Measurements from ENCODE around the gene VPS16.
"Not testable (repeated sequence)": the region's sequence is repeated elsewhere in the genome, so short reads cannot be mapped to it uniquely, and the experiment has no call there.

The VPS16 gene

GRCh38 chr20:2871661-2872458, 31.3 kb downstream of the VPS16 start:
- DNase-seq (ENCODE audit: low spot score): no peak

GRCh38 chr20:2872459-2873009, 32.0 kb downstream of the VPS16 start:
- no peak for DNase-seq (ENCODE audit: low spot score)

- DNase-seq (ENCODE audit: low spot score): peak; percentile 83
Measured at GRCh38 chr20:2873010-2873746, 32.6 kb downstream of the VPS16 start, which contains the start of gene PTPRA. Gene PTPRA (plus strand): TSS chr20:2873481. CDS start chr20:2964278, 90,797 bp downstream.

- no peak for DNase-seq (ENCODE audit: low spot score)
Measured at GRCh38 chr20:2873747-2874041, 33.1 kb downstream of the VPS16 start.

GRCh38 chr20:2874456-2874855, 33.9 kb downstream of the VPS16 start:
- DNase-seq (ENCODE audit: low spot score): no peak

DNA sequence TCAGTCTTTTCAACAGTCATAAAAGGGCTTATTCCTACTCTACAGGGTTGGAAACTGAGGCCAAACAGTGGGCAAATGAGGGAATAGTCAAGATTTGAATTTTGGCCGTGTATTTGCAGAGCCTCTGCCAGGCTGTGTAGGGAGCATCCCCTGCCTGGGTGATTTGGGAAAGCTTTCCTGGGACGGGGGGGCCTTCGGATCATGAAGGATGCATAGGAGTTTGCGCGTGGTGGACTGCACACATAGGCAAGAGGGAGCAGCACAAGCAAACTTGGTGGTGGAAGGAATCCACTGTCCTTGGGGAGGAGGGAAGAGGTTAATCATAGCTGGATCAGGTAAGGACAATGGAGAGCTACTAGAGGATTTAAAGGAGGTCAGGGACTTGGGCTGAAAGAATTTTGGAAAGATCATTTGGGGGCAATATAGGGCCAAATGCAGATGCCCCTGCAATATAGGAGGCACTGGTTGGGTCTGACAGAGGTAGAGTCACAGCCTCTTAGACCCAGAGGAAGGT, 35.2 kb downstream of the VPS16 start:
- DNase-seq (ENCODE audit: low spot score): no peak

GRCh38 chr20:2878515-2878914, 38.0 kb downstream of the VPS16 start:
- DNase-seq (ENCODE audit: low spot score): no peak

DNA sequence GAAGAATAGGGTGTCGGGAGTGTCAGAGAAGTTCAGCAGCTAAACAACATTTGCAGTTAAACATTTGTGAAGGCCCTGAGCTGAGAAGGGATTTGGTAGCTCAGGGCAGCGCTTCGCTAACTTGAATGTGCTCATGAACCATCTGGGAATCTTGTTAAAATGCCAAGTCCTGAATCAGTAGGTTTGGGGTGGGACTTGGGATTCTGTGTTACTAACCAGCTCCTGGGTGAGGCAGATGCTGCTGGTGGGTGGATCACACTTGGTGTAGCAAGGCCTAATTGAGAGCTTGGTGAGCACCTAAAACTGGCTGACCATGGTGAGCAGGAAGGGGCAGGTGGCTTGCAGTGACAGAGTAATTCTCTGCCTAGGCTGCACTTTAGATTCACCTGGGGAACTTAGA, 38.6 kb downstream of the VPS16 start:
- no peak for DNase-seq (ENCODE audit: low spot score)

GRCh38 chr20:2880650-2881049, 40.1 kb downstream of the VPS16 start:
- DNase-seq (ENCODE audit: low spot score): no peak

- DNase-seq (ENCODE audit: low spot score): no peak
Measured at GRCh38 chr20:2883726-2884637, 43.4 kb downstream of the VPS16 start.

GRCh38 chr20:2887715-2888114, 47.2 kb downstream of the VPS16 start:
- DNase-seq (ENCODE audit: low spot score): no peak

DNA sequence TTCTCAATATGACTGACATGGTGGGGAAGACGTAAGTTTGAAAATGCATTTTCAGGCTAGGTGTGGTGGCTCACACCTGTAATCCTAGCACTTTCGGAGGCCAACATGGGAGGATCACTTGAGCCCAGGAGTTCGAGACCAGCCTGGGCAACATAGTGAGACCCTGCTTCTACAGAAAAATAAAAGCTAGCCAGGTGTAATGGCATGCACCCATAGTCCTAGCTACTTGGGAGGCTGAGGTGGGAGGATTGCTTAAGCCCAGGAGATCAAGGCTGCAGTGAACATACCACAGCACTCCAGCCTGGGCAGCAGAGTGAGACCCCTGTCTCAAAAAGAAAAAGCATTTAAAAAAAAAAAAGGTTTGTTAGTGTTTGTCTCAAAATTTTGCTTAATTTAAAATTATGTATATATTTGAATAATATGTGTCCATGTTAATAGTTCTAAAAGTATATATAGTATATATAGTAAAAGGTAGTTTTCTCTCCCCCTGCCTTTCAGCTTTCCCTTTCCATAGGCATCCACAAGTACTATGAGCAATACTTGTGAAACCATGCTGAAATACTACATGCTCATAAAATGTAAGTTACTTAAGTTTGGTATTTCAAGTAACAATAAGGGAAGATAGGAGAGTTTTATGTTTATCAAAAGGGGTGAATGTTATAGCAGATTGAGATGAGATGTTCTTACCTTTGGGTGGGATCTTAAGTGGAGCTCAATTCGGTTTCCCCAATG, 47.8 kb downstream of the VPS16 start:
- no peak for DNase-seq (ENCODE audit: low spot score)

DNA sequence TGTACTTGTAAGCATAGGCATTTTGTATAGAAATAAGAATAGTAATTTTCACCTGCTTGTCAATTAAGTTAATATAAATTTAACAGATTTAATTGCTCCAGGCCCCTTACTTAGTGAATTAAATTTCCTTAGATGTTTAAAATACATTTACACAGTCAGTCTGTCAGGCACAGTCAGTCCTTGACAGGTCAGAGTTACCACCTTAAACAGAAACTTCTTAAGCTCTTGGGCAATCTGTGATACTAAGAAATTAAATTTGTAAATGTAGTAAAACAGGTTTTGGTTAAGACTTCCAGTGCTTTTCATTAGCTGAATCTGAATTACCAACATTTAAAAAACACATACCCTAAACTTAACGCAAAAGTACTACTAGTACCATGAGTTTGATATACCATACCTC, 48.7 kb downstream of the VPS16 start:
- DNase-seq (ENCODE audit: low spot score): no peak

GRCh38 chr20:2889797-2890196, 49.3 kb downstream of the VPS16 start:
- no peak for DNase-seq (ENCODE audit: low spot score)

GRCh38 chr20:2890742-2891141, 50.2 kb downstream of the VPS16 start:
- peak; percentile 26 for DNase-seq (ENCODE audit: low spot score)

DNA sequence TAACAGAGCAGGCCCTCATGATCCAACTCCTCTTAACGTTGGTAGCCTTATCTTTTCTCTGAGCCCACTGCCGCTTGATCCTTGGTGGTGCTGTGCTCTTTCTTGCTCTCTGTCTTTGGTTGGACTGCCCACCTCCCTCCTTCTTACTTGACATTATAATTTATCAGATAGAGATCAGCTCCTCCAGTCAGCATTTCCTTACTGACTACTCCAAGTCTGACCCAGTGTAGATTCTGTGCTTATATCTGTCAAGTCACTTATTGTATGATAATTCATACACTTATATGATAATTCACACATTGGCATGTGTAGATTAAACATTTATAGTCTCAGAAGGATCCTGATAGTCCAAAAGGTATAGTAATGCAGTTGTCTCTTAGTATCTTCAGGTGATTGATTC, 50.8 kb downstream of the VPS16 start:
- no peak for DNase-seq (ENCODE audit: low spot score)

DNA sequence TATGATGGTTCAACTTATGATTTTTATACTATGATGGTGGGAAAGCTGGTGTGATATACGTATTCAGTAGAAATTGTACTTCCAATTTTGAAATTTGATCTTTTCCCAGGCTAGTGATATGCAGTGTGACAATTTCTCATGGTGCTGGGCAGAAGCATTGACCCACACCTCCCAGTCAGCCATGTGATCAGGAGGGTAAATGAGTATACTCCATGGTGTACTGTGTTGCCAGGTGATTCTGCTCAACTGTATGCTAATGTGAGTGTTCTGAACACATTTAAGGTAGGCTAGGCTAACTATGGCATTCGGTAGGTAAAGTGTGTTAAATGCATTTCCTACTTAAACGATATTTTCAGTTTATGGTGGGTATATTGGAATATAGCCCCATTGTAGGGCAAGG, 51.8 kb downstream of the VPS16 start:
- DNase-seq (ENCODE audit: low spot score): no peak

DNA sequence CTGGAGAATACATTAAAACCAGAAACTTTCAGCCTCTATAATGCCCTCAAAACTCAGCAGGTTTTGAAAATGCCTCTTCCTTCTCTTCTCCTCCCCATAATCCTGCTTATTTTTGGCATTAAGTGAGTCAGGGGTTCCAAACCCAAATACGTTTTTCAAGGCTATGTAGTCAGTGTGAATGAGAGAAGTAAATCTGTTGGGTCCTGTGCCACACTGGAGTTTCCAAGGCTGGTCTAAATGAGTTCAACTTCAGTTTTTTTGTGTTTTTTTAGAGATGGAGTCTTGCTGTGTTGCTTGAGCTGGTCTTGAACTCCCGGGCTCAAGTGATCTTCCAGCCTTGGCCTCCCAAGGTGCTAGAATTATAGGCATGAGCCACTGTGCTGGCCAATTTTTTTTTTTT, 53.7 kb downstream of the VPS16 start:
- no peak for DNase-seq (ENCODE audit: low spot score)

DNA sequence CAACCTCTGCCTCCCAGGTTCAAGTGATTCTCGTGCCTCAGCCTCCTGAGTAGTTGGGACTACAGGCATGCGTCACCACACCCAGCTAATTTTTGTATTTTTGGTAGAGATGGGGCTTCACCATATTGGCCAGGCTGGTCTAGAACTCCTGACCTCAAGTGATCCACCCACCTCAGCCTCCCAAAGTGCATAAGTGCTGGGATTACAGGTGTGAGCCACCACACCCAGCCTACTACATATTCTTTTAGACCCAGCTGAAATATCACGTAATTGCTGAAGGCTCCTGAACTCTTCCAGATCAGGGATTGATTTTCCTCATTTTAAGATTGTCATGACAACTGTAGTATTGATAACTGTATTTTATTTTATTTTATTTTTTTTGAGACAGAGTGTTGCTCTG, 54.6 kb downstream of the VPS16 start:
- DNase-seq (ENCODE audit: low spot score): not testable (repeated sequence)

- DNase-seq (ENCODE audit: low spot score): no peak
Measured at GRCh38 chr20:2899243-2899642, 58.7 kb downstream of the VPS16 start.

GRCh38 chr20:2900845-2901592, 60.5 kb downstream of the VPS16 start:
- DNase-seq (ENCODE audit: low spot score): peak; percentile 46

All from kidney capillary endothelial cell (primary cell).